Measurements from ENCODE around the gene CYP4F12. TPM values are rescaled to one million over a fixed set of nuclear protein-coding genes. Genes with fewer than 3 reads are reported as not detected.

CYP4F12 gene
- total and polyA plus RNA-seq, 2 donors (not counting 1 experiment from before 2014, with no cell fraction given), result not detected

GRCh38 chr19:15628236-15629002 lies 44.5 kb upstream of the CYP4F12 start:
- TF ChIP-seq CTCF (IDR thresholded peaks at IDR 0.05), result no peak
- TF ChIP-seq EZH2 (IDR thresholded peaks at IDR 0.05; ENCODE audit: borderline replicate concordance, insufficient read depth, low read depth, low read length, poor library complexity, severe bottlenecking), result no peak
- peaks cover 0 to 5% (median 0%) of the 10 kb centered on the region in 3 donors for H3K9me3 ChIP-seq (ENCODE audit: control extremely low read depth in 1 of 3, control insufficient read depth in 2 of 3, insufficient read depth in 1 of 3, low read length in 2 of 3)
- Mint-ChIP-seq H3K27ac (no peak overlapping the region), H3K4me3 (no peak overlapping the region), H3K27me3 (peaks cover 14% of the 10 kb centered on the region), H3K9me3 (ENCODE audit: insufficient read depth) (no peaks in the 10 kb centered on the region), H3K4me1 (peaks cover 3% of the 10 kb centered on the region)
- H4K20me1 ChIP-seq (ENCODE audit: control insufficient read depth, insufficient read depth, low read length, poor library complexity, severe bottlenecking), result no peaks in the 10 kb centered on the region
- 65% methylated on average over 16 of the region's 22 CpGs for WGBS (ENCODE audit: insufficient coverage)
- H3K79me2 ChIP-seq (ENCODE audit: control insufficient read depth, insufficient read depth, low read length), result no peaks in the 10 kb centered on the region
- H3K4me2 ChIP-seq (replicated peaks; ENCODE audit: low read depth, low read length, poor library complexity, severe bottlenecking), result peak overlapping the region; percentile 59
- intact Hi-C loops (cut with micrococcal nuclease), result no loop called here
- no peaks in the 10 kb centered on the region for H3K36me3 ChIP-seq (replicated peaks in 1 of 2; ENCODE audit: control extremely low read depth in 1 of 2, control insufficient read depth in 1 of 2, extremely low read depth in 1 of 2, insufficient read depth in 2 of 2, low read length in 1 of 2)
- no peak overlapping the region for H3K27ac ChIP-seq (ENCODE audit: low read length in 2 of 2)
- POLR2A ChIA-PET, result no interaction called here
- H2AFZ ChIP-seq (ENCODE audit: insufficient read depth, low read depth, low read length, poor library complexity, severe bottlenecking), result no peak overlapping the region
- ATAC-seq (ENCODE audit: low read depth), result no peak
- no peak overlapping the region for H3K4me3 ChIP-seq (ENCODE audit: control extremely low read depth in 1 of 5, extremely low read depth in 1 of 5, insufficient read depth in 1 of 5, low read depth in 2 of 5, low read length in 4 of 5)
- H3K4me1 ChIP-seq (ENCODE audit: control insufficient read depth in 2 of 2, insufficient read depth in 2 of 2, low read length in 2 of 2), result peaks cover 0 to 7% of the 10 kb centered on the region in 2 donors
- no peak for DNase-seq
- H3K9ac ChIP-seq (ENCODE audit: low read length), result no peak overlapping the region
- CTCF ChIA-PET, result interaction anchor here (1.3 kb wide), 1 partner anchor 554 kb away, joined by 3 read pairs; no protein-coding TSS in a partner anchor
- peaks cover 0 to 20% (median 4%) of the 10 kb centered on the region in 4 experiments for H3K27me3 ChIP-seq (replicated peaks in 1 of 4; ENCODE audit: control extremely low read depth in 1 of 4, control insufficient read depth in 3 of 4, insufficient read depth in 4 of 4, low read length in 3 of 4)
